ENCODE measurements around the gene ZNF407.

DNA sequence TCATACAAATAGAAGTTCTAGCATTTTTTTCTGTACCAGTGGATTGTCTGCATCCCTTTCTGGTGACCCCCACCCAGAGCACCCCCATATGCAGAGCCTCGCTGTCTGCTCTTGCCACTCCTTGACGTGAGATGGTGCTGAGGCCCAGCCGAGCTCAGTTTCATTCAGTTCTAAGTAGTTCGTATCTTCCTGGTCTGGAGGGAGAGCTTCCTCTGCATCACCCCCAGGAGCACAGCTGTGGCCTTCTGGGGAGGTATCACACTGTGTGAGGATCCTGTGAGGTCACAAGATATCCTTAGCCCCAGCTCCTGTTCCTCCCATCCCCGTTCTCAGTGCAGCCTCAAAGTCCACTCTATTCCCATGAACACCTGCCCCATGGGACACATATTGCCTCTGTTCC is 478.6 kb downstream of the ZNF407 start:
- TF ChIP-seq, protein P1, sequence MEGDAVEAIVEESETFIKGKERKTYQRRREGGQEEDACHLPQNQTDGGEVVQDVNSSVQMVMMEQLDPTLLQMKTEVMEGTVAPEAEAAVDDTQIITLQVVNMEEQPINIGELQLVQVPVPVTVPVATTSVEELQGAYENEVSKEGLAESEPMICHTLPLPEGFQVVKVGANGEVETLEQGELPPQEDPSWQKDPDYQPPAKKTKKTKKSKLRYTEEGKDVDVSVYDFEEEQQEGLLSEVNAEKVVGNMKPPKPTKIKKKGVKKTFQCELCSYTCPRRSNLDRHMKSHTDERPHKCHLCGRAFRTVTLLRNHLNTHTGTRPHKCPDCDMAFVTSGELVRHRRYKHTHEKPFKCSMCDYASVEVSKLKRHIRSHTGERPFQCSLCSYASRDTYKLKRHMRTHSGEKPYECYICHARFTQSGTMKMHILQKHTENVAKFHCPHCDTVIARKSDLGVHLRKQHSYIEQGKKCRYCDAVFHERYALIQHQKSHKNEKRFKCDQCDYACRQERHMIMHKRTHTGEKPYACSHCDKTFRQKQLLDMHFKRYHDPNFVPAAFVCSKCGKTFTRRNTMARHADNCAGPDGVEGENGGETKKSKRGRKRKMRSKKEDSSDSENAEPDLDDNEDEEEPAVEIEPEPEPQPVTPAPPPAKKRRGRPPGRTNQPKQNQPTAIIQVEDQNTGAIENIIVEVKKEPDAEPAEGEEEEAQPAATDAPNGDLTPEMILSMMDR (IDR thresholded peaks at IDR 0.05; ENCODE audit: low read length): no peak
- TF ChIP-seq EZH2 (optimal IDR thresholded peaks at IDR 0.05; ENCODE audit: low read depth, low read length) (no peak), EZH2phosphoT487 (IDR thresholded peaks at IDR 0.05; ENCODE audit: low read length) (no peak)

All from MM.1S (cell line).